ENCODE results near the gene BICD1. TPM values are rescaled to one million over a fixed set of nuclear protein-coding genes. Genes with fewer than 3 reads are reported as not detected.
A peak's percentile ranks its signal among the peaks of the same experiment; 100 is the strongest.

Gene BICD1
- total and polyA plus RNA-seq, 2 experiments from 2014 or later, result 59.3 to 83.6 TPM

GRCh38 chr12:32312049-32312670, 205.5 kb downstream of the BICD1 start:
- Histone ChIP-seq H3K4me2 (no peak overlapping the region), H3K9me2 (ENCODE audit: insufficient read depth) (no peaks in the 10 kb centered on the region), H3K79me2 (replicated peaks; ENCODE audit: insufficient read depth) (peaks cover 43% of the 10 kb centered on the region), H2AFZ (no peak overlapping the region), H3F3A (replicated peaks; ENCODE audit: low read depth) (peaks cover 11% of the 10 kb centered on the region; the same call in 1 of the 2 replicates), H3K4me1 (ENCODE audit: insufficient read depth) (peaks cover 8% of the 10 kb centered on the region; the same call in 1 of the 2 replicates), H3K27ac (ENCODE audit: low read depth) (peak overlapping the region; percentile 48), H3K36me3 (ENCODE audit: insufficient read depth) (no peaks in the 10 kb centered on the region), H4K20me1 (replicated peaks; ENCODE audit: insufficient read depth) (0 out of 2 replicates have a peak, but pooled peaks cover 5% of the 10 kb centered on the region), H3K4me3 (no peak overlapping the region), H3K27me3 (ENCODE audit: insufficient read depth) (no peaks in the 10 kb centered on the region)
- TF ChIP-seq CTCF (conservative IDR thresholded peaks at IDR 0.05; ENCODE audit: low read depth in 2 of 2) (peak; percentile 60 to 74), JUNB (IDR thresholded peaks at IDR 0.05; ENCODE audit: unreplicated experiment) (no peak)
- no peaks in the 10 kb centered on the region for H3K27me3 Mint-ChIP-seq (ENCODE audit: insufficient read depth, low read depth, poor library complexity)
- ATAC-seq (peak; percentile 67), DNase-seq (ENCODE audit: low spot score) (peak; percentile 80)
- H3K4me3 Mint-ChIP-seq, result no peak overlapping the region
- peaks cover 4% of the 10 kb centered on the region; the same call in 1 of the 3 replicates for H3K9me3 Mint-ChIP-seq
- H3K4me1 Mint-ChIP-seq, result peaks cover 15% of the 10 kb centered on the region
- H3K36me3 Mint-ChIP-seq (ENCODE audit: low read depth), result peaks cover 5% of the 10 kb centered on the region
- H3K27ac Mint-ChIP-seq, result peak overlapping the region; percentile 70; the same call in 1 of the 2 replicates

GRCh38 chr12:32322354-32322753, 215.7 kb downstream of the BICD1 start:
- ATAC-seq (peak; percentile 45), DNase-seq (ENCODE audit: low spot score) (no peak)
- no peak overlapping the region for H2AFZ ChIP-seq
- no peaks in the 10 kb centered on the region for H3K9me2 ChIP-seq (ENCODE audit: insufficient read depth)
- no peaks in the 10 kb centered on the region for H3K4me1 ChIP-seq (ENCODE audit: insufficient read depth)
- peaks cover 6% of the 10 kb centered on the region for H3K36me3 Mint-ChIP-seq (ENCODE audit: low read depth)
- no peak overlapping the region for H3K4me3 Mint-ChIP-seq
- H3K36me3 ChIP-seq (ENCODE audit: insufficient read depth), result 0 out of 2 replicates have a peak, but pooled peaks cover under 1% of the 10 kb centered on the region
- peaks cover 4% of the 10 kb centered on the region for H4K20me1 ChIP-seq (replicated peaks; ENCODE audit: insufficient read depth)
- H3K4me3 ChIP-seq, result no peak overlapping the region
- H3K27me3 Mint-ChIP-seq (ENCODE audit: insufficient read depth, low read depth, poor library complexity), result peaks cover 4% of the 10 kb centered on the region
- H3F3A ChIP-seq (replicated peaks; ENCODE audit: low read depth), result no peaks in the 10 kb centered on the region
- H3K4me1 Mint-ChIP-seq, result peaks cover 4% of the 10 kb centered on the region; the same call in 2 of the 3 replicates
- no peak overlapping the region for H3K27ac ChIP-seq (ENCODE audit: low read depth)
- H3K27ac Mint-ChIP-seq, result no peak overlapping the region
- H3K4me2 ChIP-seq, result no peak overlapping the region
- peaks cover 21% of the 10 kb centered on the region for H3K79me2 ChIP-seq (replicated peaks; ENCODE audit: insufficient read depth)
- TF ChIP-seq EZH2phosphoT487 (IDR thresholded peaks at IDR 0.05; ENCODE audit: unreplicated experiment), result no peak
- H3K9me3 Mint-ChIP-seq, result peaks cover 3% of the 10 kb centered on the region; the same call in 1 of the 3 replicates
- no peaks in the 10 kb centered on the region for H3K27me3 ChIP-seq (ENCODE audit: insufficient read depth)

- Histone ChIP-seq H3K4me1 (ENCODE audit: insufficient read depth) (peaks cover 6% of the 10 kb centered on the region), H3K79me2 (replicated peaks; ENCODE audit: insufficient read depth) (no peaks in the 10 kb centered on the region; the same call in 1 of the 2 replicates), H3K4me2 (no peak overlapping the region), H3K27me3 (ENCODE audit: insufficient read depth) (no peaks in the 10 kb centered on the region), H2AFZ (no peak overlapping the region), H3F3A (replicated peaks; ENCODE audit: low read depth) (0 out of 2 replicates have a peak, but pooled peaks cover 3% of the 10 kb centered on the region), H4K20me1 (replicated peaks; ENCODE audit: insufficient read depth) (no peaks in the 10 kb centered on the region; the same call in 1 of the 2 replicates), H3K27ac (ENCODE audit: low read depth) (peak overlapping the region; percentile 21; the same call in 1 of the 2 replicates), H3K4me3 (no peak overlapping the region), H3K36me3 (ENCODE audit: insufficient read depth) (0 out of 2 replicates have a peak, but pooled peaks cover 5% of the 10 kb centered on the region), H3K9me2 (ENCODE audit: insufficient read depth) (no peaks in the 10 kb centered on the region)
- ATAC-seq (no peak), DNase-seq (ENCODE audit: low spot score) (peak; percentile 28)
- Mint-ChIP-seq H3K36me3 (ENCODE audit: low read depth) (peaks cover 16% of the 10 kb centered on the region), H3K27ac (no peak overlapping the region), H3K4me1 (peaks cover 5% of the 10 kb centered on the region; the same call in 2 of the 3 replicates), H3K9me3 (no peaks in the 10 kb centered on the region), H3K27me3 (ENCODE audit: insufficient read depth, low read depth, poor library complexity) (peaks cover 4% of the 10 kb centered on the region), H3K4me3 (no peak overlapping the region)
- no peak for TF ChIP-seq EZH2 (IDR thresholded peaks at IDR 0.05; ENCODE audit: low read depth, unreplicated experiment)
- no peak for TF ChIP-seq REST (IDR thresholded peaks at IDR 0.05; ENCODE audit: unreplicated experiment)
- TF ChIP-seq ZNF114 (CRISPR knock-in tag; IDR thresholded peaks at IDR 0.05), result no peak
- TF ChIP-seq JUNB (IDR thresholded peaks at IDR 0.05; ENCODE audit: unreplicated experiment), result no peak
- TF ChIP-seq POLR2AphosphoS5 (IDR thresholded peaks at IDR 0.05; ENCODE audit: low read depth), result no peak
- TF ChIP-seq STAT1 (IDR thresholded peaks at IDR 0.05; ENCODE audit: unreplicated experiment), result no peak
- no peak for TF ChIP-seq ETS1 (IDR thresholded peaks at IDR 0.05)
- no peak for TF ChIP-seq CTCF (conservative IDR thresholded peaks at IDR 0.05; ENCODE audit: low read depth in 2 of 2)
- no peak for TF ChIP-seq EZH2phosphoT487 (IDR thresholded peaks at IDR 0.05; ENCODE audit: unreplicated experiment)
Measured at GRCh38 chr12:32331133-32331532, 224.5 kb downstream of the BICD1 start.
